ENCODE data around the gene GOLGA2.

GOLGA2 gene

DNA sequence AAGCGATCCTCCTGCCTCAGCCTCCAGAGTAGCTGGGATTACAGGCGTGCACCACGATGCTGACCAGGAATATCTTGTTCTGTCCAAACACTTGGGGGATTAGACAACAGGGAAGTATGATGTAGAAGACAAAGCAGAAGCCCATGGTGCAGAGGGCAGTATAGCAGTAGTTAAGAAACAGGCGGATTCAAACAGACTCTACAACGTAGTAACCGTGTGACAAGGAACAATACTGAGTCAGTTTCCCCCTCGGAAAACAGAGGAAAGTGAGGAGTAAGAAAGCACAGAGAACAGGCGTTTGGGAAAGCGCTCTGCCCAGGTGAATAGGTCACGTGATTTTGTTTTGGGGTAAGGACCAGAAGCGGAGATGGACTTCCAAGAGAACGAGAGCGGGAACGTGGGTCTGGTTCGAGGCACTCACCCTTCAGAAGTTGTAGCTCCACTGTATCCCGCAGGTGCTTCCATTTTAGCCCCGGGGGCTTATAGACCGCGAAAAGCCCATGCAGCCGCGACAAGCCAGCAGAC lies 46.1 kb upstream of the GOLGA2 start:
- TF ChIP-seq, protein P1, sequence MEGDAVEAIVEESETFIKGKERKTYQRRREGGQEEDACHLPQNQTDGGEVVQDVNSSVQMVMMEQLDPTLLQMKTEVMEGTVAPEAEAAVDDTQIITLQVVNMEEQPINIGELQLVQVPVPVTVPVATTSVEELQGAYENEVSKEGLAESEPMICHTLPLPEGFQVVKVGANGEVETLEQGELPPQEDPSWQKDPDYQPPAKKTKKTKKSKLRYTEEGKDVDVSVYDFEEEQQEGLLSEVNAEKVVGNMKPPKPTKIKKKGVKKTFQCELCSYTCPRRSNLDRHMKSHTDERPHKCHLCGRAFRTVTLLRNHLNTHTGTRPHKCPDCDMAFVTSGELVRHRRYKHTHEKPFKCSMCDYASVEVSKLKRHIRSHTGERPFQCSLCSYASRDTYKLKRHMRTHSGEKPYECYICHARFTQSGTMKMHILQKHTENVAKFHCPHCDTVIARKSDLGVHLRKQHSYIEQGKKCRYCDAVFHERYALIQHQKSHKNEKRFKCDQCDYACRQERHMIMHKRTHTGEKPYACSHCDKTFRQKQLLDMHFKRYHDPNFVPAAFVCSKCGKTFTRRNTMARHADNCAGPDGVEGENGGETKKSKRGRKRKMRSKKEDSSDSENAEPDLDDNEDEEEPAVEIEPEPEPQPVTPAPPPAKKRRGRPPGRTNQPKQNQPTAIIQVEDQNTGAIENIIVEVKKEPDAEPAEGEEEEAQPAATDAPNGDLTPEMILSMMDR (IDR thresholded peaks at IDR 0.05; ENCODE audit: borderline replicate concordance, insufficient read depth, low read depth, low read length), result no peak
- peak overlapping the region; percentile 83 for H3K4me3 ChIP-seq (ENCODE audit: low read depth, low read length)

DNA sequence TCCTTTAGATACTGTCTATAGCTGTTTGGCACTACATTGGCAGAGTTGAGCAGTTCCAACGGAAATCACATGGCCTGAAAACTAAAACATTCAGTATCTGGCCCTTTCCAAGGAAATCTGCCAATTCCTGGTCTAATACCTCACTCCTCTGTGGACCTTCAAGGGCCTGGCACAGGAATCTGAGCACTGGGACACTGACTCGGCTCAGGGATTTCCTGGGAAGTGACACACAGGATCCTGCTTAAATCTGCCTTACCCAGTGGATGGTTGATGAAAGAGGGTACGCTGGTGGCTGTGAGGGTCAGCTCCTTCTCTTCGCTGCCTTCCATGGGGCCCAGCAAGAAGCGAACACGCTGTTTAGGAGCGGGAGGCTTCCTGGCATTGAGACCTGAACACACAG lies 45.5 kb upstream of the GOLGA2 start:
- peak overlapping the region; percentile 83 for H3K4me3 ChIP-seq (ENCODE audit: low read depth, low read length)
- TF ChIP-seq, protein P1 (IDR thresholded peaks at IDR 0.05; ENCODE audit: borderline replicate concordance, insufficient read depth, low read depth, low read length), result no peak

DNA sequence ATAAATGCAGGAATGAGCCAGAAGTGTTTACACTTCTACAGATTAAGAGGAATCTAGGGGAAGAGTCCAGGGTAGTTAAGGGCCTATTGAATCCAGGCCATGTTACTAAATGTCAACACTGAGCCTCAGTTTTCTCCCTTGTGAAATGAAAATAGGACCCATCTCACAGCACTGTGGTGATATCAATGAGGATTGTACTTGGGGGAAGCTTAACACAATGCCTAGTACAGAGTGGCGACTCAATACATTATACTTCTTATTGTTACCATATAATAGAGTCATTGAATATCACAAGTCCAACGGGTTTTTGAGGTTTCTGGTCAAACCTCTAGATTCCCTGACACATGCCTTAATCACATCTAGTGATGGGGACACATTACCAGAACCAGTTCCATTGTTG lies 41.8 kb upstream of the GOLGA2 start:
- no peak overlapping the region for H3K4me3 ChIP-seq (ENCODE audit: low read depth, low read length)
- TF ChIP-seq, protein P1 (IDR thresholded peaks at IDR 0.05; ENCODE audit: borderline replicate concordance, insufficient read depth, low read depth, low read length), result no peak

GRCh38 chr9:128316421-128316820 lies 40.6 kb upstream of the GOLGA2 start:
- TF ChIP-seq, protein P1 (IDR thresholded peaks at IDR 0.05; ENCODE audit: borderline replicate concordance, insufficient read depth, low read depth, low read length), result no peak
- no peak overlapping the region for H3K4me3 ChIP-seq (ENCODE audit: low read depth, low read length)

DNA sequence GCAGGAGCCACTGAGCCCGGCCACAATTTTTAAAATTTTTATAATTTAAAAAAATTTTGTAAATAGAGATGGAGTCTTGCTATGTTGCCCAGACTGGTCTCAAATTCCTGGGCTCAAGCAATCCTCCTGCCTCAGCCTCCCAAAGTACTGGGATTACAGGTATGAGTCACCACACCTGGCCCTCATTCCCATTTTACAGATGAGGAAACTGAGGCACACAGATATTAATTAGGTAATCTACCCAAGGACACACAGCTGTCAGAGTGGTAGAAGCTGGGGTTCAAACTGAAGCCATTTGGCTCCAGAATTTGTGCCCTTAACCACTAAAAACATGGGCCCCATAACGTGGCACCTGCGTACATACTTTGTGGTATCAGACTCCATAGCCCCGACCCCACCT lies 38.9 kb upstream of the GOLGA2 start:
- TF ChIP-seq, protein P1 (IDR thresholded peaks at IDR 0.05; ENCODE audit: borderline replicate concordance, insufficient read depth, low read depth, low read length), result no peak
- H3K4me3 ChIP-seq (ENCODE audit: low read depth, low read length), result no peak overlapping the region

DNA sequence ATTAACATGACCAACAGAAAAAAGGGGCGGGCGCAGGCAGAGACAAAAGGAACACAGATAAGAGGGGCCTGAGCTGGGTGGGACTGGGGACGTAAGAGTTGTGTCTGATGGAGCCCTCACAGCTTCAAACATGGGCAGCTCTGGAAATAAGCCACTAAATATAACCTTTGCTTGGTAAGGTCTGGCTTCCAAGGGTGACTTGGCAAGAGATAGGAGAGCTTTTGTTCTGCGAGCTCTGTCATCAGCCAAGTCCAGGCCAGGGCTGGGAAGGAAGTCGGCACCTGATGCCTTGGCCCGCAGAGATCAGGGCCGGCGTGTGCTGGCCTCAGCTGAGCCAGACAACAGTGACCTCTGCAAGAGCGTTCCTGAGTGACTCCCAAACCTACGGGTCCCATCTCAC lies 34.7 kb upstream of the GOLGA2 start:
- no peak overlapping the region for H3K4me3 ChIP-seq (ENCODE audit: low read depth, low read length)
- TF ChIP-seq, protein P1 (IDR thresholded peaks at IDR 0.05; ENCODE audit: borderline replicate concordance, insufficient read depth, low read depth, low read length), result no peak

DNA sequence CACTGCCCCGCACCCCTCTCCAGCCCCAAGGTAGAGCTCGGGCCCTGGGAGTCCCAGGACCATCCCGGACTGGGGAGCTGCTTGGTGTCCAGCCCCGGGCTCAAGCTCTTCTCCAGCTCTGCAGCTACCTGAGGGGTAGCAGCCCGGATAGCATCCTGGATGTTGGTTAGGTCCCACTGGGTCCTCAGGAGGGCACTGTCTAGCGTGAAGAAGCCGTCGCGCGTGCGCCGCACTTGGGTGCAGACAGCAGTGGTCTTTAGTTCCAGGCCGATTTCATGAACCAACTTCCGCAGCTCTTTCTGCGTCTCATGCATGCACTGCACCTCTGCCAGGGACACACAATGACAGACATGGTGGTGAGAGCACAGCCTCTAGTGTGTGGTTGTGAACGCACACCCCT lies 33.7 kb upstream of the GOLGA2 start:
- no peak overlapping the region for H3K4me3 ChIP-seq (ENCODE audit: low read depth, low read length)

More for the DNA sequence above, 33.7 kb upstream of the GOLGA2 start:
- TF ChIP-seq, protein P1 (IDR thresholded peaks at IDR 0.05; ENCODE audit: borderline replicate concordance, insufficient read depth, low read depth, low read length), result no peak

Measured in GM12875 (cell line).